ENCODE data around the gene CFAP251.
"Not testable (repeated sequence)": the region's sequence is repeated elsewhere in the genome, so short reads cannot be mapped to it uniquely, and the experiment has no call there.

Gene CFAP251

GRCh38 chr12:121982950-121983349 lies 64.6 kb downstream of the CFAP251 start:
- TF ChIP-seq CTCF (IDR thresholded peaks at IDR 0.05; ENCODE audit: low read depth, low read length), result no peak
- in situ Hi-C loops (cut with HindIII; ENCODE audit: low sequenced_read_pairs), result no loop called here
- no peak for DNase-seq (ENCODE audit: low read depth, low spot score)
- H3K4me3 ChIP-seq (ENCODE audit: low read depth, low read length), result no peak overlapping the region

DNA sequence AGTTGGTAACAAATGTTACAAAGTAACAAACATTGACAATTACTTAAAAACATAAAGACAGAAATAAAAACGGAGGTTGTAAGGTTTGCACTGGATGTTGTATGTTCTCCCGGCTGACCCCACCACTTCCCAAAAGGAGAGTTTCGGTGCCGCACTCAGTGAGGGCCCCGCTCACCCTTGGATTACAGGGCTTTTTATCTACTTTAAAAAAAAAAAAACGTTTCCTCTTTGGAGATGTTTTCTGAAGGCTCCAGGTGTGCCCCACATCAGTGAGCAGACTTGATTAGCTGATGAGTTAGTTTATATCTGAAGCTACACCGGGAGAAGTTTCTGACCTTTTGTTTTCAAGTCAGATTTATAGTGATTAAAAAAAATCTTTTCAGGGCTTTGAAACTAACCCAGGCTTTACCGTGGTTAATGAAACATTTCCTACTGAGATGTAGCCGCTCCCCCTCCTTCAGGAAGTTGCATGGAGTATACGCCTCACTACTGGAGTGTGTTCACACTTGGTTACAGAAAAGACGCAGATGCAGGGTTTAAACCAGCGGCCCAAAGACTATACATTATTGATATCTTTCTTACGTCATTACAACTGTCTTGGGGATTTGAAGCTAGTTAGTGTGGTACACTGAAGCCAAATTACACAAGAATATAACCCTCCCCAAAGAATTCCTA lies 65.3 kb downstream of the CFAP251 start:
- DNase-seq (ENCODE audit: low read depth, low spot score), result no peak
- in situ Hi-C loops (cut with HindIII; ENCODE audit: low sequenced_read_pairs), result no loop called here
- no peak for TF ChIP-seq CTCF (IDR thresholded peaks at IDR 0.05; ENCODE audit: low read depth, low read length)
- H3K4me3 ChIP-seq (ENCODE audit: low read depth, low read length), result no peak overlapping the region

DNA sequence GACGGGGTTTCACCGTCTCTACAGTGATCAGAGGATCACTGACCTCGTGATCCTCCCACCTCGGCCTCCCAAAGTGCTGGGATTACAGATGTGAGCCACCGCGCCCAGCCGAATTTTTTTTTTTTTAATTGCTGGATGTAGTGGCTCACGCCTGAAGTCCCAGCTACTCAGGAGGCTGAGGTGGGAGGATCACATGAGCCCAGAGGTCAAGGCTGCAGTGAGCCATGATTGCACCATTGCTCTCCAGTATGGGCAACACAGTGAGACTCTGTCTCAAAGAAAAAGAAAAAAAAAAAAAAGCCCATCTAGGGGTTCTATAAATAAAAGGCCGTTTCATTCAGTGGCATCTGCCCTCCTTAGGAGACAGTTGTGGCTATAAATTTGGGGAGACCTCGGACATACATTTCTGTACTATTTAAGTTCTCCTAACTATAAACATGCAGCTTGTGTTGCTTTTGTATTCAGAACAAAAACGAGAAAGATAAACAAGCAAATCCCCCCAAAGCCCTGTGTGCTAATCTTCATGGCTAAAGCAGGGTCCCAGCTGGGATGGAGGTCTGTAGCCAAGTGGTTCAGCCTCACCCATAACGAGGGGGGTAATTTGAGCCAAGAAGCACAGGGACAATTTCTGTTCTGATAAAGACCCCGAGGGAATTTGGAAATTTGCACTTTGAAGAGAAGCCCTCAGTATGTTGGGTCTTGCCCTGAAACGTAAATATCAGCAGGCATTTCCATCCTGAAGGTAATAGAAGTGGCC lies 68.3 kb downstream of the CFAP251 start:
- in situ Hi-C loops (cut with HindIII; ENCODE audit: low sequenced_read_pairs), result no loop called here
- no peak for DNase-seq (ENCODE audit: low read depth, low spot score)
- TF ChIP-seq CTCF (IDR thresholded peaks at IDR 0.05; ENCODE audit: low read depth, low read length), result no peak
- no peak overlapping the region for H3K4me3 ChIP-seq (ENCODE audit: low read depth, low read length)

- H3K4me3 ChIP-seq (ENCODE audit: low read depth, low read length); DNase-seq (ENCODE audit: low read depth, low spot score): not testable (repeated sequence)
Measured at GRCh38 chr12:121988519-121988918, 70.1 kb downstream of the CFAP251 start.

GRCh38 chr12:121989276-121990113 lies 71.1 kb downstream of the CFAP251 start:
- H3K4me3 ChIP-seq (ENCODE audit: low read depth, low read length), result no peak overlapping the region
- no peak for DNase-seq (ENCODE audit: low read depth, low spot score)
- TF ChIP-seq CTCF (IDR thresholded peaks at IDR 0.05; ENCODE audit: low read depth, low read length), result no peak
- in situ Hi-C loops (cut with HindIII; ENCODE audit: low sequenced_read_pairs), result no loop called here

More at GRCh38 chr12:121988519-121988918, 70.1 kb downstream of the CFAP251 start:
- in situ Hi-C loops (cut with HindIII; ENCODE audit: low sequenced_read_pairs), result not testable (repeated sequence)

DNA sequence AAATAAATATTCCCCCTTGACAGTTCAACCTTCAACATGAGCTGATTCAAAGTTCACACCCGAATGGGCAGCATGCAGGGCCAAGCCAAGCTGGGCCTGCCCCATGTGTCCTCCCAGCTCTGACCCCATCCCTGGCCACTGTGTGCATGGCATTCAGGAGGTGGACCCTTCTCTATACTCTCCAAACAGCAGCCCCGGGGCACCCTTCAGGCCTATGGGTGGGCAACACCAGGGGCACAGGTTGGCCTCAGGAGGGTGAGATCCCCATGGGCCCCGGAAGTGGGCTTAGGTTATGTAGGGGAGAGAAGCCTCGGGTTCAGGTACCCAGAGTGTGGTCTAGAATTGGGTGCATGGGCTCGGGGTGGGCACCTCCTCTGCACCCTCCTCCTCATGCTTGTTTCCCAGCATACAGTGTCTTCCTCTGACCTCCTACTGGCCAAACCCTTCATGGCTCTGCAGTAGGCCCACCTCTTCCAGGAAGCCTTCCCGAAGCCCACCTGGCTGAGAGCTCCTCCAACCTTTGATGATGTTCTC lies 71.8 kb downstream of the CFAP251 start:
- TF ChIP-seq CTCF (IDR thresholded peaks at IDR 0.05; ENCODE audit: low read depth, low read length), result no peak
- H3K4me3 ChIP-seq (ENCODE audit: low read depth, low read length), result no peak overlapping the region
- in situ Hi-C loops (cut with HindIII; ENCODE audit: low sequenced_read_pairs), result no loop called here
- no peak for DNase-seq (ENCODE audit: low read depth, low spot score)

Measured in astrocyte of the spinal cord (primary cell).